A673 (cell line): ENCODE measurements around the gene HIGD1A.

Experiments used
- EZH2 ChIP-seq: fragments of 200-600 bp; sonication (generic); IDR thresholded peaks from 2 replicates; pipeline ENCODE4 v1.6.1; 2017; ENCODE audit warnings: borderline replicate concordance, low read depth, mild to moderate bottlenecking, mixed read lengths, antibody characterized with exemption, low read length; ENCODE audit not compliant: poor library complexity, severe bottlenecking
- TF ChIP-seq, protein P1 (sequence below): fragments of 300-800, 200-600 bp; sonication (generic); conservative IDR thresholded peaks from 2 replicates; pipeline ENCODE4 v1.5.1; 2017; ENCODE audit warnings: low read depth, mild to moderate bottlenecking, antibody characterized with exemption, low read length, moderate library complexity, mixed read lengths

DNA sequence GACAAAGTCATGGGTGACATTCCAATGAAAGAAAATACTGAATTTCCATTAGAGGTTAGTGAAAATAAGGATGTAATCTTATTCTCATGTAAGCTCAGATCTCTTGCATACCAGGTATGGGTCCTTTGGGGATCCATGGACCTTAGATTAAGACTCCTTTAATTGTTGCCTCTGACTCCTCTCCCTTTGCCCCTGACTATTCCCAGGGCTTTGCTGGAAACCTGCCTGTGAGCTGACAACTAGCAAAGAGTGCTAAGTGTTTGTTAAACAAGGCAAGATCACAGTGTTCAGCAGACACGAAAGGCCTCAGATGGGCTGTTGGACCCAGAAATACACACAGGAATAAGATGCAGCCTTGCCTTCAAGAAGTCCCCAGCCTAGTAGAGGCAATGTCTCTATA, 37.0 kb upstream of the HIGD1A start:
- TF ChIP-seq, protein P1, sequence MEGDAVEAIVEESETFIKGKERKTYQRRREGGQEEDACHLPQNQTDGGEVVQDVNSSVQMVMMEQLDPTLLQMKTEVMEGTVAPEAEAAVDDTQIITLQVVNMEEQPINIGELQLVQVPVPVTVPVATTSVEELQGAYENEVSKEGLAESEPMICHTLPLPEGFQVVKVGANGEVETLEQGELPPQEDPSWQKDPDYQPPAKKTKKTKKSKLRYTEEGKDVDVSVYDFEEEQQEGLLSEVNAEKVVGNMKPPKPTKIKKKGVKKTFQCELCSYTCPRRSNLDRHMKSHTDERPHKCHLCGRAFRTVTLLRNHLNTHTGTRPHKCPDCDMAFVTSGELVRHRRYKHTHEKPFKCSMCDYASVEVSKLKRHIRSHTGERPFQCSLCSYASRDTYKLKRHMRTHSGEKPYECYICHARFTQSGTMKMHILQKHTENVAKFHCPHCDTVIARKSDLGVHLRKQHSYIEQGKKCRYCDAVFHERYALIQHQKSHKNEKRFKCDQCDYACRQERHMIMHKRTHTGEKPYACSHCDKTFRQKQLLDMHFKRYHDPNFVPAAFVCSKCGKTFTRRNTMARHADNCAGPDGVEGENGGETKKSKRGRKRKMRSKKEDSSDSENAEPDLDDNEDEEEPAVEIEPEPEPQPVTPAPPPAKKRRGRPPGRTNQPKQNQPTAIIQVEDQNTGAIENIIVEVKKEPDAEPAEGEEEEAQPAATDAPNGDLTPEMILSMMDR = no peak
- no peak for TF ChIP-seq EZH2
